DND-41 (cell line): Measurements from ENCODE around the gene DOK4.
"Not testable (repeated sequence)": the region's sequence is repeated elsewhere in the genome, so short reads cannot be mapped to it uniquely, and the experiment has no call there.

Experiments used
- CTCF ChIP-seq: IDR thresholded peaks from 2 replicates; pipeline ENCODE4 v1.5.1; 2012; ENCODE audit warnings: borderline replicate concordance, low read length, moderate library complexity, mild to moderate bottlenecking; ENCODE audit not compliant: poor library complexity, severe bottlenecking; ENCODE audit errors: extremely low read depth
- EZH2 ChIP-seq: IDR thresholded peaks from 3 replicates; pipeline ENCODE4 v1.6.1; 2012; ENCODE audit warnings: borderline replicate concordance, low read depth, mild to moderate bottlenecking, moderate library complexity, low read length, inconsistent platforms; ENCODE audit not compliant: severe bottlenecking

DNA sequence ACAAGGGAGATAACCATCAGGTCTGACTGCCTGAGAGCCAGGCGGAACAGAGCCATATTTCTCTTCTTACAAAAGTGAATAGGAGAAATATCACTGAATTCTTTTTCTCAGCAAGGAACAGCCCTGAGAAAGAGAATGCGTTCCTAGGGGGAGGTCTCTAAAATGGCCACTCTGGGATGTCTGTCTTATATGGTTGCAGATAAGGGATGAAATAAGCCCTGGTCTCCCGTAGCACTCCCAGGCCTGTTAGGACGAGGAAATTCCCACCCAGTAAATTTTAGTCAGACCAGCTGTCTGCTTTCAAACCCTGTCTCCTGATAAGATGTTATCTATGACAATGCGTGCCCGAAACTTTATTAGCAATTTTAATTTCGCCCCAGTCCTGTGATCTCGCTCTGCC is 46.3 kb downstream of the DOK4 start:
- not testable (repeated sequence) for TF ChIP-seq CTCF, EZH2
